ENCODE measurements around the gene GNB3.

The GNB3 gene

DNA sequence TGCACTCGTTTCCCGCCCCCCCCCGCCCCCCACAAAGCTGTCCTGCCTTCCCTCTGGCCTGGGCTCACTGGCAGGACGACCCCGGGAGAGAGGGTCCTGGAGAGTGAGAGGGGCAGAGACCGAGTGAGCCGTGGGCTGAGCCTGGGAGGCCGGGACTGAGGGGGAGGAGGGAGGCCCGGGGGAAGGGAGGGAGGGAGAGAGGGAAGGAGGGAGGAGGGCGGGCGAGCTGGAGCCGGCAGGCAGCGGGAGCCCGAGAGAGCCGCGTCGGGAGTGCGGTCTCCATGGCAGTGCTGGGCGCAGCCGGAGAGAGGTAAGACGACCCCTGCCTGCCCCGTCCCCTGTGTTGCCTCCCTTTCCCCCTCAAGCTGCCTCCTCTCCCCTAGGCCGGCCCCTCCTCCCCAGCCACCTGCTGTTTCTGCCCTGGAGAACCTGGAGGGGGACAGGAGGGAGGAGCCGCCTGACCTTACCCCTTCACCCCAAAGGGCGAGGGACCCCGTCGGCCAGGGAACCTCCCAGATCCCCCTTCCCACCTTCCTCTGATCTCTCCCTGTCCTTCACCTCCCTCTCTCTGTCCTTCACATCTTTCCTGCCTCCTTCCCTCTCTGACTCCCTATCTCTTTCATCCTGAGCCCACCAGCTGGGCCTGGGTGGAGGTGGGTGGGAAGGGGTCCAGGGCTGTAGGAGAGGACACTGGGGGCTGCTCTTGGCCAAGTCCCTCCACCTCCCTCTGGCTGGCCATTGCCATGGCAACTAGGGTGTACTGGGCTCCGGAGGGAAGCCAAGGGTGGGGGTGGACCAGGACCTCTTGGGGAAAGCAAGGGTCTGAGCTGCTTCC, 18.9 kb upstream of the GNB3 start, which contains the start of gene GPR162:
Gene GPR162, plus strand, starts transcription at position 231 of the 835 bp plus-strand sequence. CDS start 2,078 bp downstream, outside the sequence.
- peak in 1 of 2 experiments; percentile 59 for DNase-seq (ENCODE audit: low read depth in 1 of 2, low spot score in 1 of 2)
- Histone ChIP-seq H3K4me3 (replicated peaks; ENCODE audit: insufficient read depth, low read length) (peak within 1 kb of the TSS; percentile 39), H3K27me3 (ENCODE audit: insufficient read depth, poor library complexity, severe bottlenecking) (peaks cover 15% of the 10 kb centered on the region), H3K27ac (replicated peaks) (no peak within 1 kb of the TSS)
- no peak for TF ChIP-seq GABPA (IDR thresholded peaks at IDR 0.05; ENCODE audit: low read depth)
- TF ChIP-seq, protein P1, sequence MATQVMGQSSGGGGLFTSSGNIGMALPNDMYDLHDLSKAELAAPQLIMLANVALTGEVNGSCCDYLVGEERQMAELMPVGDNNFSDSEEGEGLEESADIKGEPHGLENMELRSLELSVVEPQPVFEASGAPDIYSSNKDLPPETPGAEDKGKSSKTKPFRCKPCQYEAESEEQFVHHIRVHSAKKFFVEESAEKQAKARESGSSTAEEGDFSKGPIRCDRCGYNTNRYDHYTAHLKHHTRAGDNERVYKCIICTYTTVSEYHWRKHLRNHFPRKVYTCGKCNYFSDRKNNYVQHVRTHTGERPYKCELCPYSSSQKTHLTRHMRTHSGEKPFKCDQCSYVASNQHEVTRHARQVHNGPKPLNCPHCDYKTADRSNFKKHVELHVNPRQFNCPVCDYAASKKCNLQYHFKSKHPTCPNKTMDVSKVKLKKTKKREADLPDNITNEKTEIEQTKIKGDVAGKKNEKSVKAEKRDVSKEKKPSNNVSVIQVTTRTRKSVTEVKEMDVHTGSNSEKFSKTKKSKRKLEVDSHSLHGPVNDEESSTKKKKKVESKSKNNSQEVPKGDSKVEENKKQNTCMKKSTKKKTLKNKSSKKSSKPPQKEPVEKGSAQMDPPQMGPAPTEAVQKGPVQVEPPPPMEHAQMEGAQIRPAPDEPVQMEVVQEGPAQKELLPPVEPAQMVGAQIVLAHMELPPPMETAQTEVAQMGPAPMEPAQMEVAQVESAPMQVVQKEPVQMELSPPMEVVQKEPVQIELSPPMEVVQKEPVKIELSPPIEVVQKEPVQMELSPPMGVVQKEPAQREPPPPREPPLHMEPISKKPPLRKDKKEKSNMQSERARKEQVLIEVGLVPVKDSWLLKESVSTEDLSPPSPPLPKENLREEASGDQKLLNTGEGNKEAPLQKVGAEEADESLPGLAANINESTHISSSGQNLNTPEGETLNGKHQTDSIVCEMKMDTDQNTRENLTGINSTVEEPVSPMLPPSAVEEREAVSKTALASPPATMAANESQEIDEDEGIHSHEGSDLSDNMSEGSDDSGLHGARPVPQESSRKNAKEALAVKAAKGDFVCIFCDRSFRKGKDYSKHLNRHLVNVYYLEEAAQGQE (IDR thresholded peaks at IDR 0.05; ENCODE audit: insufficient replicate concordance, low read depth), result no peak
- TF ChIP-seq POLR2AphosphoS5 (IDR thresholded peaks at IDR 0.05; ENCODE audit: low read depth), result no peak
- TF ChIP-seq SPI1 (IDR thresholded peaks at IDR 0.05; ENCODE audit: borderline replicate concordance, low read depth), result no peak
- no peak for TF ChIP-seq CTCF (IDR thresholded peaks at IDR 0.05; ENCODE audit: insufficient read depth, low read length)

DNA sequence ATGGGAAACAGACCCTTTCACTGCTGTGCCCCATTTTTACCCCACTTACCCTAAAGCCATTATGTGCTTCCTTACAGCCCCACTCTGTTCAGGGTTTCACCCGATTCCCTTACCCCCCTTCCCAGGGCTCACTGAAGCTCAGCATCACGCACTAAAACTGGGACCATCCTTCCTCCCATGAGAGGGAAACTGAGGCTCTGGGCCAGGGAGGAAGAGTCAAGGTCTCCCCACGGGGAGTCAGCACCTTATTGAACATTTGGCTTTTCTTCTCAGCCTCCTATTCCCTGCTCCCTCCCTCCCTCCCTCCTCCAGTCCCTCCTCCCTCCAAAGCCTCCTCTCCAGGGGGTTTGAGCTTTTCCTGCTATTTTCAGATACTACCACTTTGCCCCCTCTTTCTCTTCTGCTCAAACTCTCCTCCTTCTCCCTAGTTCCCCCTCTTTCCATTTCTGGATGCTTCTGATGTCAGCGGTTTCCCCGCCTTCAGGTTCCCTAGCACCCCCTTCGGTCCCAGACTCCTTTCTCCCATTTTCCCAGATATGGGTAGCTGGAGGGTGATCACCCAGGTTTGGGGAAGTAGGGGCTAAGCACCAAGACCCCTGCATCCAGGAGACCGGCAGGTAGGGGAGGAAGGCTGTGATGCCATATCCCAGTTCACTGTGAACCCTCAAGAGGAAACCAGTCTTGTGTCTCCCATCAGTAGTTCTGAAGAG, 18.1 kb upstream of the GNB3 start:
- DNase-seq (ENCODE audit: low read depth in 1 of 2, low spot score in 1 of 2), result no peak
- Histone ChIP-seq H3K27ac (replicated peaks) (no peak overlapping the region), H3K27me3 (ENCODE audit: insufficient read depth, poor library complexity, severe bottlenecking) (peaks cover 18% of the 10 kb centered on the region), H3K4me3 (replicated peaks; ENCODE audit: insufficient read depth, low read length) (no peak overlapping the region)
- no peak for TF ChIP-seq SPI1 (IDR thresholded peaks at IDR 0.05; ENCODE audit: borderline replicate concordance, low read depth)
- no peak for TF ChIP-seq CTCF (IDR thresholded peaks at IDR 0.05; ENCODE audit: insufficient read depth, low read length)
- TF ChIP-seq, protein P1 (IDR thresholded peaks at IDR 0.05; ENCODE audit: insufficient replicate concordance, low read depth), result no peak
- no peak for TF ChIP-seq GABPA (IDR thresholded peaks at IDR 0.05; ENCODE audit: low read depth)
- no peak for TF ChIP-seq POLR2AphosphoS5 (IDR thresholded peaks at IDR 0.05; ENCODE audit: low read depth)

- no peak overlapping the region for H3K27ac ChIP-seq (replicated peaks)
- H3K4me3 ChIP-seq (replicated peaks; ENCODE audit: insufficient read depth, low read length), result no peak overlapping the region
- TF ChIP-seq, protein P1 (IDR thresholded peaks at IDR 0.05; ENCODE audit: insufficient replicate concordance, low read depth), result no peak
- TF ChIP-seq POLR2AphosphoS5 (IDR thresholded peaks at IDR 0.05; ENCODE audit: low read depth) (no peak), CTCF (IDR thresholded peaks at IDR 0.05; ENCODE audit: insufficient read depth, low read length) (no peak), SPI1 (IDR thresholded peaks at IDR 0.05; ENCODE audit: borderline replicate concordance, low read depth) (no peak), GABPA (IDR thresholded peaks at IDR 0.05; ENCODE audit: low read depth) (no peak)
- H3K27me3 ChIP-seq (ENCODE audit: insufficient read depth, poor library complexity, severe bottlenecking), result peaks cover 21% of the 10 kb centered on the region
- DNase-seq (ENCODE audit: low read depth in 1 of 2, low spot score in 1 of 2), result no peak
These were observed 17.3 kb upstream of the GNB3 start for GRCh38 chr12:6823182-6824084.
